Smooth muscle cell (in vitro differentiated cells): ENCODE results near the gene EDC3. TPM values are rescaled to one million over a fixed set of nuclear protein-coding genes. Genes with fewer than 3 reads are reported as not detected.

Experiments used
- DNase-seq: peaks from one replicate; lab custom pipeline; 2025; ENCODE audit not compliant: unreplicated experiment; lab: John Stamatoyannopoulos, UW
- H2AFZ ChIP-seq: fragments of 200-600 bp; sonication (generic); 2 replicates; pipeline ENCODE4 v1.6.0; 2016; ENCODE audit warnings: antibody characterized with exemption, low read depth, mild to moderate bottlenecking
- H3F3A ChIP-seq: fragments of 200-600 bp; sonication (generic); 2 replicates; pipeline ENCODE4 v1.6.0; 2017; ENCODE audit warnings: antibody characterized with exemption, low read depth
- H3K27ac ChIP-seq: fragments of 200-600 bp; sonication (generic); 2 replicates; pipeline ENCODE4 v1.5.1; 2016; ENCODE audit warnings: low read depth, mild to moderate bottlenecking
- H3K27me3 ChIP-seq: fragments of 200-600 bp; sonication (generic); 2 replicates; pipeline ENCODE4 v1.6.1; 2016; ENCODE audit warnings: low read depth, mild to moderate bottlenecking
- H3K36me3 ChIP-seq: fragments of 200-600 bp; sonication (generic); 2 replicates; pipeline ENCODE4 v1.5.1; 2016; ENCODE audit warnings: low read depth
- H3K4me1 ChIP-seq: fragments of 200-600 bp; sonication (generic); 2 replicates; pipeline ENCODE4 v1.5.1; 2016; ENCODE audit warnings: low read depth
- H3K4me2 ChIP-seq: fragments of 200-600 bp; sonication (generic); 2 replicates; pipeline ENCODE4 v1.6.0; 2016; ENCODE audit warnings: mild to moderate bottlenecking
- H3K4me3 ChIP-seq: fragments of 200-600 bp; sonication (generic); 2 replicates; pipeline ENCODE4 v1.5.1; 2016; ENCODE audit warnings: mild to moderate bottlenecking
- H3K79me2 ChIP-seq: fragments of 200-600 bp; sonication (generic); 2 replicates; pipeline ENCODE4 v1.6.0; 2016; ENCODE audit warnings: low read depth, mild to moderate bottlenecking
- H3K9ac ChIP-seq: fragments of 200-600 bp; sonication (generic); 2 replicates; pipeline ENCODE4 v1.6.0; 2016; ENCODE audit warnings: low read depth
- H3K9me3 ChIP-seq: fragments of 200-600 bp; sonication (generic); replicated peaks from 2 replicates; pipeline ENCODE4 v1.5.1; 2016; ENCODE audit warnings: low read depth
- H4K20me1 ChIP-seq: fragments of 200-600 bp; sonication (generic); 2 replicates; pipeline ENCODE4 v1.6.0; 2016; ENCODE audit warnings: low read depth
- WGBS: methylation state at CpG from one replicate; pipeline ENCODE4 v1.1.7; 2016; ENCODE audit warnings: low lambda C conversion rate; 5-methylcytosine and 5-hydroxymethylcytosine counted together
- polyA plus RNA-seq: library from polyadenylated mRNA; unstranded; fragments of >200 nt; fragmentation: Nextera tagmentation; extraction: Ambion mirVana; gene quantifications from 2 replicates; pipeline ENCODE4 v1.2.1, GENCODE V29; 2016
- total RNA-seq: library from RNA; depleted of rRNA; stranded (reverse); fragments of >200 nt; gene quantifications from 2 replicates; pipeline ENCODE4 v1.2.3, GENCODE V29; 2014
- TF ChIP-seq, protein P1 (sequence below): fragments of 200-600 bp; sonication (generic); IDR thresholded peaks from 2 replicates; pipeline ENCODE4 v1.5.1; 2017; ENCODE audit warnings: borderline replicate concordance, mild to moderate bottlenecking, antibody characterized with exemption; ENCODE audit not compliant: insufficient read depth, poor library complexity, severe bottlenecking

EDC3 gene
- total and polyA plus RNA-seq, 2 experiments from 2014 or later: 18.4 to 26.7 TPM

DNA sequence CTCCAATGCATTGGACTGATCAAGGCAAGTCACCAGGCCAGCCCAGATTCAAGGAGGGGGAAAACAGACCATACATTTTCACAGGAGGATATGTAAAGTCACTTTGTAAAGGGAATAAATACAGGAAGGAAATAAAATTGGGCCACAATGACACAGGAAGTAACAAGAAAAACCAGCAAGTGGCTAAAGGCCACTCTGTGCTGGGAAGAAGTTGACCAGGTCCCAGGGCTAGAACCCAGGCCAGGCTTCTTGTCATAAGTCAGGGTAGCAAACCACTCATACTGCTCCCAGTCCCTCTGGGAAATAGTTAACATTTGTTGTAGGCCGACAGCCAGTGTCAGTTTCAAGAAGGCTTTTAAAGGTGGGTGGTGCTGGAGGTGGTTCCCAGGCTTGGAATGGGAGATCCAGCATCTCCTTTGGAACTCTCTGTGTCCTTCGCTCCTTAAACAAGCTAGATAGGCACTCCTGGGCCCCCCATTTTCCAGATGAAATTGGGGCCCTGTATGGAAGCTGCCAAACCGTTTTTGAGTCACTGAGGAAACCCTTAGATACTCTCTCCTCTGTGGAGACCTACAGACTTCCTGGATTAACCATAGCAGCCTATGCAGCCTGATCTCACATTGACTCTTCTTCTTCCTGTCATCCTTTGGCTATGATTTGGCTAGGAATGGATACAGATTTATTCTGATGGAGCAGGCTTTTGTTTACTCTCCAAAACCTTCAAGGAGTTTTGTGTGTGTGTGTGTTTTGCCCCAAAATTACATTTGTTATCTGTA, 14.7 kb upstream of the EDC3 start:
- Histone ChIP-seq H4K20me1 (no peaks in the 10 kb centered on the region), H3F3A (no peaks in the 10 kb centered on the region), H3K9me3 (no peaks in the 10 kb centered on the region), H3K27me3 (peaks cover 37% of the 10 kb centered on the region), H3K27ac (no peak overlapping the region), H3K4me3 (no peak overlapping the region), H3K9ac (no peak overlapping the region), H2AFZ (no peak overlapping the region), H3K36me3 (no peaks in the 10 kb centered on the region), H3K79me2 (no peaks in the 10 kb centered on the region), H3K4me1 (no peaks in the 10 kb centered on the region), H3K4me2 (no peak overlapping the region)
- DNase-seq: no peak
- WGBS: 62% methylated on average over 3 of the region's 3 CpGs
- TF ChIP-seq, protein P1, sequence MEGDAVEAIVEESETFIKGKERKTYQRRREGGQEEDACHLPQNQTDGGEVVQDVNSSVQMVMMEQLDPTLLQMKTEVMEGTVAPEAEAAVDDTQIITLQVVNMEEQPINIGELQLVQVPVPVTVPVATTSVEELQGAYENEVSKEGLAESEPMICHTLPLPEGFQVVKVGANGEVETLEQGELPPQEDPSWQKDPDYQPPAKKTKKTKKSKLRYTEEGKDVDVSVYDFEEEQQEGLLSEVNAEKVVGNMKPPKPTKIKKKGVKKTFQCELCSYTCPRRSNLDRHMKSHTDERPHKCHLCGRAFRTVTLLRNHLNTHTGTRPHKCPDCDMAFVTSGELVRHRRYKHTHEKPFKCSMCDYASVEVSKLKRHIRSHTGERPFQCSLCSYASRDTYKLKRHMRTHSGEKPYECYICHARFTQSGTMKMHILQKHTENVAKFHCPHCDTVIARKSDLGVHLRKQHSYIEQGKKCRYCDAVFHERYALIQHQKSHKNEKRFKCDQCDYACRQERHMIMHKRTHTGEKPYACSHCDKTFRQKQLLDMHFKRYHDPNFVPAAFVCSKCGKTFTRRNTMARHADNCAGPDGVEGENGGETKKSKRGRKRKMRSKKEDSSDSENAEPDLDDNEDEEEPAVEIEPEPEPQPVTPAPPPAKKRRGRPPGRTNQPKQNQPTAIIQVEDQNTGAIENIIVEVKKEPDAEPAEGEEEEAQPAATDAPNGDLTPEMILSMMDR: no peak

DNA sequence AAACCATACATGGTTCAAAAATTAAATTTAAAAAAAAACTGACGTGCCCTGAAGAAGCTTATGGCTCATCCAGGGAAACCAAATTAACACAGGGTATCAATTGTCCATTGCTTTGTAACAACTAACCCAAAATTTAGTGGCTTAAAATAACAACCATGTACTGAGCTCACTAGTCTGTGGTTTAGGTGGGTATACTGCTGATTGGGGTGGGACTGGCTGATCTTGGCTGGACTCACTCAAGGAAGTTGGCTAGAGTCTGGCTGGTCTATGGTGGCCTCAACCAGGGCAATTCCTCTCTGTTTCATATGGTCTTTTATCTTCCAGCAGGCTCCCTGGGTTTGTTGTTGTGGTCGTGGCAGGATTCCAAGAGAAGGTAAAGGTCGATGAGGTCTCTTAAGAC, 14.1 kb upstream of the EDC3 start:
- H2AFZ ChIP-seq: no peak overlapping the region
- 73% methylated on average over 3 of the region's 3 CpGs for WGBS
- H3K4me1 ChIP-seq: no peaks in the 10 kb centered on the region

DNA sequence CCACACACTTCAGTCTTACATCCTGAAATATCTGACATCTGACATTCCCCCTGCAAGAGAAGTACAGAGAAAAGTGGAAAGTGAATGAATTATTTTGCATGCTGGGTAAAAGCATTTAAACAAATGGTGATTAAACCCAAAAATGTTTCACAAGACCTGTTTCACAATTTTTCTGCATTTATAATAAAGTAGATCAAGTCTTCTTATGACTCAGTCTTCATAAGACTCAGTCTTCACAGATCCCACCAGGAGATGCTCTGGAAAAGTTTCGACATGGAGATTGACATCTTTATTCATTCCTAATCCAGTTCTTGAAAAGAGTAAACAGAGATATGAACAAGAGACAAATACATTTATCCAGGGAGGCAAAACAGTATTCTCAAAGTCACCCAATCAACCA, 13.2 kb upstream of the EDC3 start:
- H3F3A ChIP-seq: no peaks in the 10 kb centered on the region
- no peaks in the 10 kb centered on the region for H3K9me3 ChIP-seq
- no peak overlapping the region for H2AFZ ChIP-seq
- no peaks in the 10 kb centered on the region for H4K20me1 ChIP-seq
- 48% methylated on average over 1 of the region's 1 CpG for WGBS
- H3K36me3 ChIP-seq: no peaks in the 10 kb centered on the region
- no peak overlapping the region for H3K27ac ChIP-seq
- H3K4me2 ChIP-seq: no peak overlapping the region
- H3K9ac ChIP-seq: no peak overlapping the region
- peaks cover 44% of the 10 kb centered on the region for H3K27me3 ChIP-seq
- no peak for DNase-seq
- TF ChIP-seq, protein P1: no peak
- no peaks in the 10 kb centered on the region for H3K4me1 ChIP-seq
- no peak overlapping the region for H3K4me3 ChIP-seq
- H3K79me2 ChIP-seq: no peaks in the 10 kb centered on the region

More for the DNA sequence above, 14.1 kb upstream of the EDC3 start:
- no peak overlapping the region for H3K9ac ChIP-seq
- H3K27ac ChIP-seq: no peak overlapping the region
- DNase-seq: no peak
- no peak overlapping the region for H3K4me2 ChIP-seq
- TF ChIP-seq, protein P1: no peak
- H3K9me3 ChIP-seq: no peaks in the 10 kb centered on the region
- H4K20me1 ChIP-seq: no peaks in the 10 kb centered on the region
- H3K79me2 ChIP-seq: no peaks in the 10 kb centered on the region
- H3K4me3 ChIP-seq: no peak overlapping the region
- no peaks in the 10 kb centered on the region for H3K36me3 ChIP-seq
- no peaks in the 10 kb centered on the region for H3F3A ChIP-seq
- peaks cover 43% of the 10 kb centered on the region for H3K27me3 ChIP-seq

DNA sequence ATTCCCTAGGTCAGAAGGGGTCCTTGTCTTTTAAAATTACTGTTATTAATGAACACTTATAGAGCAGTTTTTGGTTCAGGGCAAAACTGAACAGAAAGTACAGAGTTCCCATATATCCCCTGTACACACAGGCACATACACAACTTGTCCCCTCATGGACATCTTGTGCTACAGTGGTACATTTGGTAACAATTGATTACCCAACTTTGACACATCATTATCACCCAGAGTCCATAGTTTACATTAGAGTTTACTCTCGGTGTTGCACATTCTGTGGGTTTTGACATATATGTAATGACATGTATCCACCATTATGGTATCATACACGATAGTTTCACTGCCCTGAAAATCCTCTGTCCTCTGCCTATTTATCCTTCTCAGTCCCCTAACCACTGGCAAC, 984 bp upstream of the EDC3 start:
- Histone ChIP-seq H3K9me3 (no peaks in the 10 kb centered on the region), H3F3A (no peaks in the 10 kb centered on the region), H3K36me3 (no peaks in the 10 kb centered on the region), H4K20me1 (peaks cover 6% of the 10 kb centered on the region), H3K9ac (peak overlapping the region; percentile 97), H3K4me1 (peaks cover 7% of the 10 kb centered on the region), H3K79me2 (peaks cover 47% of the 10 kb centered on the region), H3K4me2 (peak overlapping the region; percentile 97), H3K27me3 (peaks cover 15% of the 10 kb centered on the region), H3K4me3 (peak overlapping the region; percentile 80), H3K27ac (no peak overlapping the region), H2AFZ (peak overlapping the region; percentile 96)
- TF ChIP-seq, protein P1: no peak
- WGBS: 85% methylated on average over 2 of the region's 2 CpGs
- DNase-seq: no peak
